K562 (cell line): ENCODE data around the gene ZNF547. TPM values are rescaled to one million over a fixed set of nuclear protein-coding genes. Genes with fewer than 3 reads are reported as not detected.

ENCODE experiments used
- ATF1 ChIP-seq, 2 experiments: fragments of 450-650 bp in 1 of 2; IDR thresholded peaks; 2 replicates each; pipeline ENCODE4 v1.6.1; 2016; ENCODE audit warnings: missing compliant biosample characterization in 1 of 2, missing genetic modification characterization in 1 of 2
- HDAC2 ChIP-seq: fragments of 450-650 bp; IDR thresholded peaks from 2 replicates; pipeline ENCODE4 v1.6.1; 2016; ENCODE audit warnings: mild to moderate bottlenecking
- SRSF1 ChIP-seq: fragments of 200-400 bp; formaldehyde crosslinking; IDR thresholded peaks from 2 replicates; pipeline ENCODE4 v1.6.1; 2017; ENCODE audit warnings: mild to moderate bottlenecking, low read depth, low read length, moderate library complexity
- TAL1 ChIP-seq: fragments of 450-650 bp; IDR thresholded peaks from 2 replicates; pipeline ENCODE4 v1.6.1; 2016; ENCODE audit warnings: mild to moderate bottlenecking
- TGIF2 ChIP-seq: sonication (generic); formaldehyde crosslinking; IDR thresholded peaks from 2 replicates; pipeline ENCODE4 v1.8.1; 2022; ENCODE audit warnings: mild to moderate bottlenecking, missing genetic modification reagents, moderate library complexity
- polyA plus RNA-seq, 8 experiments: library from polyadenylated mRNA; depleted of rRNA in 4 of 8; stranded (reverse) in 5 of 8; unstranded in 3 of 8; fragments of >200 nt; fragmentation: Nextera tagmentation in 2 of 8; fragmentation: Illumina TruSeq in 1 of 8; extraction: Ambion mirVana in 2 of 8; extraction: Trizol in 1 of 8; gene quantifications; 2 replicates each; pipeline versions ENCODE4 v1.2.1 to v1.2.3, GENCODE V29; 2011 to 2014; ENCODE audit warnings: inconsistent platforms in 1 of 8, missing spikeins in 1 of 8
- total RNA-seq, 7 experiments: library from RNA; depleted of rRNA in 6 of 7; stranded (reverse); fragments of >200 nt in 6 of 7; fragmentation: Illumina TruSeq in 2 of 7; extraction: Trizol in 2 of 7; gene quantifications; 2 replicates each; pipeline versions ENCODE4 v1.2.1 to v1.2.3, GENCODE V29; 2011 to 2021; ENCODE audit warnings: low replicate concordance in 1 of 7
- TF ChIP-seq, protein P1 (sequence below): fragments of 150-350 bp; IDR thresholded peaks from 2 replicates; pipeline ENCODE4 v1.6.1; 2014; ENCODE audit warnings: low read depth, mild to moderate bottlenecking, low read length, borderline replicate concordance
- TF ChIP-seq, protein P2 (sequence below): fragments of 250-450 bp; sonication (Bioruptor Pico); IDR thresholded peaks from 2 replicates; pipeline ENCODE4 v1.8.0; 2021; ENCODE audit warnings: mild to moderate bottlenecking, moderate library complexity
- TF ChIP-seq, protein P3 (sequence below), 2 experiments: fragments of 450-650 bp in 1 of 2; sonication (generic) in 1 of 2; formaldehyde crosslinking in 1 of 2; IDR thresholded peaks in 1 of 2; conservative IDR thresholded peaks in 1 of 2; 2 replicates each; pipeline versions ENCODE4 v1.6.1 to v1.8.1; 2016 to 2023; ENCODE audit warnings: mild to moderate bottlenecking in 2 of 2, moderate library complexity in 2 of 2, inconsistent platforms in 1 of 2, missing genetic modification reagents in 1 of 2
- TF ChIP-seq, protein P4 (sequence below): sonication (generic); formaldehyde crosslinking; IDR thresholded peaks from 2 replicates; pipeline ENCODE4 v1.8.1; 2023; ENCODE audit warnings: mild to moderate bottlenecking, missing genetic modification reagents
- TF ChIP-seq, protein P5 (sequence below), 2 experiments: IDR thresholded peaks in 1 of 2; conservative IDR thresholded peaks in 1 of 2; 2 replicates each; pipeline ENCODE4 v1.6.1; 2016; ENCODE audit warnings: low read depth in 2 of 2, mild to moderate bottlenecking in 1 of 2, missing compliant biosample characterization in 1 of 2, missing genetic modification characterization in 1 of 2, moderate library complexity in 1 of 2
- TF ChIP-seq, protein P6 (sequence below): IDR thresholded peaks from 2 replicates; pipeline ENCODE4 v1.6.1; 2012; ENCODE audit warnings: low read depth, low read length, improper control_type of control experiment, borderline replicate concordance

The ZNF547 gene
- total and polyA plus RNA-seq, 9 of the 15 experiments (the other 6 are each of a cell fraction or from before 2014, with no cell fraction given), result 0.03 to 0.96 (median 0.30) TPM

DNA sequence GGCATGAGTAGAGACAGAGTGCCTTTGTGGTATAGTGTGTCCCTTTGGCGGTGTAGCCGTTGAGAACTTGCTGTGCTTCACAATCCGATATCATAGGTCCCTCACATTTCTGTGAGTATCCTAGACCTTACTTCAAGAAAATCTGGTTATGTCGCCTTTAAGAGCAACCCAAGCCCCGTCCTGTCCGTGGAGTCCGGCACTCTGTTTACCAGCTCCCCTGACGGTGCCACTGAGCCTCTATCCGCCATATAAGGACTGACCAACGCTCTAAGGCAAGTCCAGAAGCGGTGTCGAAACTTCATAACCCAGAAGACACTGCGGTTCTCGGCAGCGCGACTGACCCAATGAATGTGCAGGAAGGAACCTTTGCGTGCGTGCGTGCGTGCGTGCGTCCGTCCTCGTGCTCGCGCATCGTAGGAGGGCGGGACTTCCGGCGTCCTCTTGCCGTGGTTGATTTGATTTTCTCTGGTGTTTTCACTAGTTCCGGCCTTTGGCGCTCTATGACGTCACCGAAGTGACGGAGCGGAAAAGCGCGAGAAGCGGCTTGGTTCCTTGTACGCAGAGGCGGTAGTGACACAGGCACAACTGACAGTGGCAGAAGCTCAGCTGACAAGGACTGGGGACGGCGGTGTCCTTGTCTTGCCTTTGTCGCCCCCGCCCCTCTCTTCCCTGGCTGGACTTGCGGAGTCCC lies at the start of gene ZNF547, which contains the start of gene TRAPPC2B (continued):
- TF ChIP-seq, protein P1, sequence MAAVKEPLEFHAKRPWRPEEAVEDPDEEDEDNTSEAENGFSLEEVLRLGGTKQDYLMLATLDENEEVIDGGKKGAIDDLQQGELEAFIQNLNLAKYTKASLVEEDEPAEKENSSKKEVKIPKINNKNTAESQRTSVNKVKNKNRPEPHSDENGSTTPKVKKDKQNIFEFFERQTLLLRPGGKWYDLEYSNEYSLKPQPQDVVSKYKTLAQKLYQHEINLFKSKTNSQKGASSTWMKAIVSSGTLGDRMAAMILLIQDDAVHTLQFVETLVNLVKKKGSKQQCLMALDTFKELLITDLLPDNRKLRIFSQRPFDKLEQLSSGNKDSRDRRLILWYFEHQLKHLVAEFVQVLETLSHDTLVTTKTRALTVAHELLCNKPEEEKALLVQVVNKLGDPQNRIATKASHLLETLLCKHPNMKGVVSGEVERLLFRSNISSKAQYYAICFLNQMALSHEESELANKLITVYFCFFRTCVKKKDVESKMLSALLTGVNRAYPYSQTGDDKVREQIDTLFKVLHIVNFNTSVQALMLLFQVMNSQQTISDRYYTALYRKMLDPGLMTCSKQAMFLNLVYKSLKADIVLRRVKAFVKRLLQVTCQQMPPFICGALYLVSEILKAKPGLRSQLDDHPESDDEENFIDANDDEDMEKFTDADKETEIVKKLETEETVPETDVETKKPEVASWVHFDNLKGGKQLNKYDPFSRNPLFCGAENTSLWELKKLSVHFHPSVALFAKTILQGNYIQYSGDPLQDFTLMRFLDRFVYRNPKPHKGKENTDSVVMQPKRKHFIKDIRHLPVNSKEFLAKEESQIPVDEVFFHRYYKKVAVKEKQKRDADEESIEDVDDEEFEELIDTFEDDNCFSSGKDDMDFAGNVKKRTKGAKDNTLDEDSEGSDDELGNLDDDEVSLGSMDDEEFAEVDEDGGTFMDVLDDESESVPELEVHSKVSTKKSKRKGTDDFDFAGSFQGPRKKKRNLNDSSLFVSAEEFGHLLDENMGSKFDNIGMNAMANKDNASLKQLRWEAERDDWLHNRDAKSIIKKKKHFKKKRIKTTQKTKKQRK, result no peak
- TF ChIP-seq, protein P2, sequence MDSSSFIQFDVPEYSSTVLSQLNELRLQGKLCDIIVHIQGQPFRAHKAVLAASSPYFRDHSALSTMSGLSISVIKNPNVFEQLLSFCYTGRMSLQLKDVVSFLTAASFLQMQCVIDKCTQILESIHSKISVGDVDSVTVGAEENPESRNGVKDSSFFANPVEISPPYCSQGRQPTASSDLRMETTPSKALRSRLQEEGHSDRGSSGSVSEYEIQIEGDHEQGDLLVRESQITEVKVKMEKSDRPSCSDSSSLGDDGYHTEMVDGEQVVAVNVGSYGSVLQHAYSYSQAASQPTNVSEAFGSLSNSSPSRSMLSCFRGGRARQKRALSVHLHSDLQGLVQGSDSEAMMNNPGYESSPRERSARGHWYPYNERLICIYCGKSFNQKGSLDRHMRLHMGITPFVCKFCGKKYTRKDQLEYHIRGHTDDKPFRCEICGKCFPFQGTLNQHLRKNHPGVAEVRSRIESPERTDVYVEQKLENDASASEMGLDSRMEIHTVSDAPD (CRISPR knock-in tag), result no peak
- TF ChIP-seq TAL1, result no peak
- TF ChIP-seq ATF1 (CRISPR knock-in tag; IDR thresholded peaks at IDR 0.05), result peak; percentile 68
- TF ChIP-seq ATF1 (tag; IDR thresholded peaks at IDR 0.05), result peak; percentile 97
- TF ChIP-seq HDAC2, result no peak
- TF ChIP-seq, protein P3, sequence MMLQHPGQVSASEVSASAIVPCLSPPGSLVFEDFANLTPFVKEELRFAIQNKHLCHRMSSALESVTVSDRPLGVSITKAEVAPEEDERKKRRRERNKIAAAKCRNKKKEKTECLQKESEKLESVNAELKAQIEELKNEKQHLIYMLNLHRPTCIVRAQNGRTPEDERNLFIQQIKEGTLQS (IDR thresholded peaks at IDR 0.05), result peak; percentile 98
- TF ChIP-seq, protein P3 (CRISPR knock-in tag; conservative IDR thresholded peaks at IDR 0.05), result no peak
- TF ChIP-seq SRSF1, result no peak
- TF ChIP-seq, protein P4, sequence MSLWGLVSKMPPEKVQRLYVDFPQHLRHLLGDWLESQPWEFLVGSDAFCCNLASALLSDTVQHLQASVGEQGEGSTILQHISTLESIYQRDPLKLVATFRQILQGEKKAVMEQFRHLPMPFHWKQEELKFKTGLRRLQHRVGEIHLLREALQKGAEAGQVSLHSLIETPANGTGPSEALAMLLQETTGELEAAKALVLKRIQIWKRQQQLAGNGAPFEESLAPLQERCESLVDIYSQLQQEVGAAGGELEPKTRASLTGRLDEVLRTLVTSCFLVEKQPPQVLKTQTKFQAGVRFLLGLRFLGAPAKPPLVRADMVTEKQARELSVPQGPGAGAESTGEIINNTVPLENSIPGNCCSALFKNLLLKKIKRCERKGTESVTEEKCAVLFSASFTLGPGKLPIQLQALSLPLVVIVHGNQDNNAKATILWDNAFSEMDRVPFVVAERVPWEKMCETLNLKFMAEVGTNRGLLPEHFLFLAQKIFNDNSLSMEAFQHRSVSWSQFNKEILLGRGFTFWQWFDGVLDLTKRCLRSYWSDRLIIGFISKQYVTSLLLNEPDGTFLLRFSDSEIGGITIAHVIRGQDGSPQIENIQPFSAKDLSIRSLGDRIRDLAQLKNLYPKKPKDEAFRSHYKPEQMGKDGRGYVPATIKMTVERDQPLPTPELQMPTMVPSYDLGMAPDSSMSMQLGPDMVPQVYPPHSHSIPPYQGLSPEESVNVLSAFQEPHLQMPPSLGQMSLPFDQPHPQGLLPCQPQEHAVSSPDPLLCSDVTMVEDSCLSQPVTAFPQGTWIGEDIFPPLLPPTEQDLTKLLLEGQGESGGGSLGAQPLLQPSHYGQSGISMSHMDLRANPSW (CRISPR knock-in tag), result no peak
- TF ChIP-seq TGIF2 (CRISPR knock-in tag), result no peak
- TF ChIP-seq, protein P5, sequence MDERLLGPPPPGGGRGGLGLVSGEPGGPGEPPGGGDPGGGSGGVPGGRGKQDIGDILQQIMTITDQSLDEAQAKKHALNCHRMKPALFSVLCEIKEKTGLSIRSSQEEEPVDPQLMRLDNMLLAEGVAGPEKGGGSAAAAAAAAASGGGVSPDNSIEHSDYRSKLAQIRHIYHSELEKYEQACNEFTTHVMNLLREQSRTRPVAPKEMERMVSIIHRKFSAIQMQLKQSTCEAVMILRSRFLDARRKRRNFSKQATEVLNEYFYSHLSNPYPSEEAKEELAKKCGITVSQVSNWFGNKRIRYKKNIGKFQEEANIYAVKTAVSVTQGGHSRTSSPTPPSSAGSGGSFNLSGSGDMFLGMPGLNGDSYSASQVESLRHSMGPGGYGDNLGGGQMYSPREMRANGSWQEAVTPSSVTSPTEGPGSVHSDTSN (CRISPR knock-in tag; IDR thresholded peaks at IDR 0.05; ENCODE audit: low read depth), result no peak
- TF ChIP-seq, protein P5 (tag; conservative IDR thresholded peaks at IDR 0.05; ENCODE audit: low read depth), result no peak
- TF ChIP-seq, protein P6, sequence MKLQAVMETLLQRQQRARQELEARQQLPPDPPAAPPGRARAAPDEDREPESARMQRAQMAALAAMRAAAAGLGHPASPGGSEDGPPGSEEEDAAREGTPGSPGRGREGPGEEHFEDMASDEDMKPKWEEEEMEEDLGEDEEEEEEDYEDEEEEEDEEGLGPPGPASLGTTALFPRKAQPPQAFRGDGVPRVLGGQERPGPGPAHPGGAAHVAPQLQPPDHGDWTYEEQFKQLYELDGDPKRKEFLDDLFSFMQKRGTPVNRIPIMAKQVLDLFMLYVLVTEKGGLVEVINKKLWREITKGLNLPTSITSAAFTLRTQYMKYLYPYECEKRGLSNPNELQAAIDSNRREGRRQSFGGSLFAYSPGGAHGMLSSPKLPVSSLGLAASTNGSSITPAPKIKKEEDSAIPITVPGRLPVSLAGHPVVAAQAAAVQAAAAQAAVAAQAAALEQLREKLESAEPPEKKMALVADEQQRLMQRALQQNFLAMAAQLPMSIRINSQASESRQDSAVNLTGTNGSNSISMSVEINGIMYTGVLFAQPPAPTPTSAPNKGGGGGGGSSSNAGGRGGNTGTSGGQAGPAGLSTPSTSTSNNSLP, result no peak
